K562 (cell line): ENCODE data around the gene MRPL9. TPM values are rescaled to one million over a fixed set of nuclear protein-coding genes. Genes with fewer than 3 reads are reported as not detected.
A peak's percentile ranks its signal among the peaks of the same experiment; 100 is the strongest.

Source experiments
- BRD4 ChIP-seq: fragments of 200-600 bp; sonication (generic); IDR thresholded peaks from 2 replicates; pipeline ENCODE4 v1.6.1; 2017; ENCODE audit warnings: inconsistent platforms
- KAT2B ChIP-seq: IDR thresholded peaks from one replicate; pipeline ENCODE4 v1.6.1; 2012; ENCODE audit warnings: low read depth, mild to moderate bottlenecking, control low read depth, inconsistent platforms, low read length, moderate library complexity
- NFYB ChIP-seq: IDR thresholded peaks from 2 replicates; pipeline ENCODE4 v1.6.1; 2011; ENCODE audit warnings: mild to moderate bottlenecking, moderate library complexity; ENCODE audit not compliant: insufficient read length; ENCODE audit errors: extremely low read depth
- PURB ChIP-seq: sonication (generic); formaldehyde crosslinking; IDR thresholded peaks from 2 replicates; pipeline ENCODE4 v1.9.0; 2021; ENCODE audit warnings: low read depth, mild to moderate bottlenecking, missing genetic modification reagents
- ZNF140 ChIP-seq: fragments of 250-450 bp; sonication (Bioruptor Pico); IDR thresholded peaks from 2 replicates; pipeline ENCODE4 v1.8.0; 2021; ENCODE audit warnings: moderate library complexity, mild to moderate bottlenecking, inconsistent platforms
- ZNF764 ChIP-seq: fragments of 250-450 bp; sonication (Bioruptor Pico); IDR thresholded peaks from 2 replicates; pipeline ENCODE4 v1.4.0; 2020; ENCODE audit warnings: low read depth, mild to moderate bottlenecking, moderate library complexity
- polyA plus RNA-seq, 8 experiments: library from polyadenylated mRNA; depleted of rRNA in 4 of 8; stranded (reverse) in 5 of 8; unstranded in 3 of 8; fragments of >200 nt; fragmentation: Nextera tagmentation in 2 of 8; fragmentation: Illumina TruSeq in 1 of 8; extraction: Ambion mirVana in 2 of 8; extraction: Trizol in 1 of 8; gene quantifications; 2 replicates each; pipeline versions ENCODE4 v1.2.1 to v1.2.3, GENCODE V29; 2011 to 2014; ENCODE audit warnings: inconsistent platforms in 1 of 8, missing spikeins in 1 of 8
- total RNA-seq, 7 experiments: library from RNA; depleted of rRNA in 6 of 7; stranded (reverse); fragments of >200 nt in 6 of 7; fragmentation: Illumina TruSeq in 2 of 7; extraction: Trizol in 2 of 7; gene quantifications; 2 replicates each; pipeline versions ENCODE4 v1.2.1 to v1.2.3, GENCODE V29; 2011 to 2021; ENCODE audit warnings: low replicate concordance in 1 of 7
- TF ChIP-seq, protein P1 (sequence below): sonication (generic); formaldehyde crosslinking; IDR thresholded peaks from 2 replicates; pipeline ENCODE4 v1.8.0; 2022; ENCODE audit warnings: mild to moderate bottlenecking, missing genetic modification reagents
- TF ChIP-seq, protein P2 (sequence below): sonication (generic); formaldehyde crosslinking; IDR thresholded peaks from 2 replicates; pipeline ENCODE4 v1.9.0; 2022; ENCODE audit warnings: mild to moderate bottlenecking, missing genetic modification reagents
- TF ChIP-seq, protein P3 (sequence below): fragments of 200-400 bp; formaldehyde crosslinking; IDR thresholded peaks from 2 replicates; pipeline ENCODE4 v1.6.1; 2017; ENCODE audit warnings: mild to moderate bottlenecking, low read depth, low read length, moderate library complexity

The MRPL9 gene
- total and polyA plus RNA-seq, 9 of the 15 experiments (the other 6 are each of a cell fraction or from before 2014, with no cell fraction given), result 38.0 to 162 (median 111) TPM

DNA sequence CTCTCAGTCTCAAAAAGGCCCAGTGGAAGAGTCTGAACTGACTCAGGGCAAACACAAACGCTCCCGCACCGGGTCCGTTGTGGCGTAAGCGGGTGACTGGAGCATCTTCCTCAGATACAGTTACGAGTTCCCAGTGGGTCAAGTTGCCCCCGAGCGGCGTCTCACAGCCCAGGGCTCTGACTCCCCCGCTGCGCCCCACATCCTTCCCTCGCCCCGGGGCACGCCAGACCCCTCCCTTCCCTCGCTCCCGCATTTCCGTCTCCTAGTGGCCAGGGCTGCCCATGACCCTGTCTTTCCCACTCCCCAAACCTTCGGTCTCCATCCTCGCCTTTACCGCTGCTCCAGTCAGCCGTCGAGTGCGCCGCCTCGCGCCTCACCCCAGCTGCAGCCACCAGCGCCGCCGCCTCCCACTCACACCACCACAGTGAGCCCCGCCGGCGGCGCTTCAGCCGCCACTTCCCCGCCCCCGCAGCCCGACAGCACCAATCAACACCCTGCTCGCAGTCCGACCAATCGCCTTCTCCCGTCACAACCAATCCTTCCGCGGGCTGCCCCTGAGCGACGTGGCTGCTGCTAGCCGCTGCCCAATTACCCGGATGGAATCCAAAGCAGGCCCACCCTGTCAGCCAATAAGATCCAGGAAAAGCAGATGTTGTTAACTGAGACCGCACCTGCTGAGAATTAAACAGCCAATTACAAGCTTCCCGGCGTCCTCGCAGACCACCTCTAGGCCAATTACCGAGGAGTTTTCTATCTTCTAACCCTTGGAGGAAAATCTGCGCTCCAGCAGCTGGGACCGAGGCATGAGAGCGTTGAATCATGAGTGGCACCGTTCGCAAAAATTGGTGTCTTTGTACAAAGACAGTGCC lies 27.0 kb upstream of the MRPL9 start, which contains the start of gene TDRKH (continued):
- TF ChIP-seq, protein P1, sequence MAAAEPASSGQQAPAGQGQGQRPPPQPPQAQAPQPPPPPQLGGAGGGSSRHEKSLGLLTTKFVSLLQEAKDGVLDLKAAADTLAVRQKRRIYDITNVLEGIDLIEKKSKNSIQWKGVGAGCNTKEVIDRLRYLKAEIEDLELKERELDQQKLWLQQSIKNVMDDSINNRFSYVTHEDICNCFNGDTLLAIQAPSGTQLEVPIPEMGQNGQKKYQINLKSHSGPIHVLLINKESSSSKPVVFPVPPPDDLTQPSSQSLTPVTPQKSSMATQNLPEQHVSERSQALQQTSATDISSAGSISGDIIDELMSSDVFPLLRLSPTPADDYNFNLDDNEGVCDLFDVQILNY (CRISPR knock-in tag), result peak; percentile 91
- TF ChIP-seq, protein P2, sequence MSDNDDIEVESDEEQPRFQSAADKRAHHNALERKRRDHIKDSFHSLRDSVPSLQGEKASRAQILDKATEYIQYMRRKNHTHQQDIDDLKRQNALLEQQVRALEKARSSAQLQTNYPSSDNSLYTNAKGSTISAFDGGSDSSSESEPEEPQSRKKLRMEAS (CRISPR knock-in tag), result peak; percentile 96
- TF ChIP-seq ZNF140 (CRISPR knock-in tag) (no peak), NFYB (peak; percentile 95), BRD4 (no peak), PURB (no peak), ZNF764 (CRISPR knock-in tag) (no peak), KAT2B (no peak)
- TF ChIP-seq, protein P3, sequence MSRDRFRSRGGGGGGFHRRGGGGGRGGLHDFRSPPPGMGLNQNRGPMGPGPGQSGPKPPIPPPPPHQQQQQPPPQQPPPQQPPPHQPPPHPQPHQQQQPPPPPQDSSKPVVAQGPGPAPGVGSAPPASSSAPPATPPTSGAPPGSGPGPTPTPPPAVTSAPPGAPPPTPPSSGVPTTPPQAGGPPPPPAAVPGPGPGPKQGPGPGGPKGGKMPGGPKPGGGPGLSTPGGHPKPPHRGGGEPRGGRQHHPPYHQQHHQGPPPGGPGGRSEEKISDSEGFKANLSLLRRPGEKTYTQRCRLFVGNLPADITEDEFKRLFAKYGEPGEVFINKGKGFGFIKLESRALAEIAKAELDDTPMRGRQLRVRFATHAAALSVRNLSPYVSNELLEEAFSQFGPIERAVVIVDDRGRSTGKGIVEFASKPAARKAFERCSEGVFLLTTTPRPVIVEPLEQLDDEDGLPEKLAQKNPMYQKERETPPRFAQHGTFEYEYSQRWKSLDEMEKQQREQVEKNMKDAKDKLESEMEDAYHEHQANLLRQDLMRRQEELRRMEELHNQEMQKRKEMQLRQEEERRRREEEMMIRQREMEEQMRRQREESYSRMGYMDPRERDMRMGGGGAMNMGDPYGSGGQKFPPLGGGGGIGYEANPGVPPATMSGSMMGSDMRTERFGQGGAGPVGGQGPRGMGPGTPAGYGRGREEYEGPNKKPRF, result no peak
